HG03460 (cell line): ENCODE data around the gene OR51V1.

Experiments used
- ATAC-seq: cut with Tn5 transposase; IDR thresholded peaks from one replicate; pipeline ENCODE4 v1.9.1; 2021; ENCODE audit not compliant: unreplicated experiment

Gene OR51V1

DNA sequence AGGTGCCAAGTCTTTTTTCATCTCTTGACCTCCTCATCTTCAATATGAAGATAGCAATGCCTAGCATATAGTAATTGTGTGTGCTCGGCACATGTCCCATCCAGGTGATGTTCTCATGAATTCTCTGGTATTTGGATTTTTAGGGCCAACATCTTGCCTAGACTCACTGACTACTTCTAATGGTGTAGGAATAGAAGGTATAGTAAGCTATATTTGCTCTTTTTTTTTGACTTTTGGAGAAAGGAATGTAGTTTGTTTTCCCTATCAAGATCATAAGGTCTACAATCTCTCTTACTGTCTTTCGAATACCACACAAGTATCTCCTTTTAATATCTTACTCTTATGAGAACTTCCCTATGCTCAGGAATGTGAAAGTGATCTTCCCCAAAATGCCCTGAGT is 30.6 kb upstream of the OR51V1 start:
- ATAC-seq = no peak

GRCh38 chr11:5230266-5230665 is 29.8 kb upstream of the OR51V1 start:
- no peak for ATAC-seq

- ATAC-seq = no peak
Measured at GRCh38 chr11:5229796-5230195, 29.3 kb upstream of the OR51V1 start.

- no peak for ATAC-seq
Measured at GRCh38 chr11:5229356-5229755, 28.9 kb upstream of the OR51V1 start.

DNA sequence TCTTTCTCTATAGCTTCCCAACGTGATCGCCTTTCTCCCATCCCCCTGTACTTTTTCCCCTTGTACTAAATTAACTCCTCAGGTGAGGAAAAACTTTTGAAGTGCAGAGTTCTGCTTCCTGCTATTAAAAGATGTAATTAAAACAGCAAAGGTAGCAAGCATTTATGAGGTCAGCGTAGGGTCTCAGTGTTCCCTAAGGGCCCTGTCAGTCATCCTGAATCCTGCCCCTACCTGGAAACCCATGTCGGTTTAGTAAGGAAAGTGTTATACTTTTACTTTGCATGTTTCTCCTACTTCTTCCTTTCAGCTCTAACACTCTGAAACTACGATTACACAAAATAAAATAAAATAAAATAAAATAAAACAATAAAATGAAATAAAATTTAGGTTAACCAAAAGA is 27.6 kb upstream of the OR51V1 start:
- no peak for ATAC-seq

- no peak for ATAC-seq
Measured at GRCh38 chr11:5227681-5228080, 27.2 kb upstream of the OR51V1 start.

- no peak for ATAC-seq
Measured at GRCh38 chr11:5226732-5227310, 26.3 kb upstream of the OR51V1 start, which contains the start of gene HBB. HBB (minus strand) TSS chr11:5227071; CDS start chr11:5227021, 50 bp downstream.

DNA sequence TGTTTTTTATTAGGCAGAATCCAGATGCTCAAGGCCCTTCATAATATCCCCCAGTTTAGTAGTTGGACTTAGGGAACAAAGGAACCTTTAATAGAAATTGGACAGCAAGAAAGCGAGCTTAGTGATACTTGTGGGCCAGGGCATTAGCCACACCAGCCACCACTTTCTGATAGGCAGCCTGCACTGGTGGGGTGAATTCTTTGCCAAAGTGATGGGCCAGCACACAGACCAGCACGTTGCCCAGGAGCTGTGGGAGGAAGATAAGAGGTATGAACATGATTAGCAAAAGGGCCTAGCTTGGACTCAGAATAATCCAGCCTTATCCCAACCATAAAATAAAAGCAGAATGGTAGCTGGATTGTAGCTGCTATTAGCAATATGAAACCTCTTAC is 25.0 kb upstream of the OR51V1 start:
- no peak for ATAC-seq

DNA sequence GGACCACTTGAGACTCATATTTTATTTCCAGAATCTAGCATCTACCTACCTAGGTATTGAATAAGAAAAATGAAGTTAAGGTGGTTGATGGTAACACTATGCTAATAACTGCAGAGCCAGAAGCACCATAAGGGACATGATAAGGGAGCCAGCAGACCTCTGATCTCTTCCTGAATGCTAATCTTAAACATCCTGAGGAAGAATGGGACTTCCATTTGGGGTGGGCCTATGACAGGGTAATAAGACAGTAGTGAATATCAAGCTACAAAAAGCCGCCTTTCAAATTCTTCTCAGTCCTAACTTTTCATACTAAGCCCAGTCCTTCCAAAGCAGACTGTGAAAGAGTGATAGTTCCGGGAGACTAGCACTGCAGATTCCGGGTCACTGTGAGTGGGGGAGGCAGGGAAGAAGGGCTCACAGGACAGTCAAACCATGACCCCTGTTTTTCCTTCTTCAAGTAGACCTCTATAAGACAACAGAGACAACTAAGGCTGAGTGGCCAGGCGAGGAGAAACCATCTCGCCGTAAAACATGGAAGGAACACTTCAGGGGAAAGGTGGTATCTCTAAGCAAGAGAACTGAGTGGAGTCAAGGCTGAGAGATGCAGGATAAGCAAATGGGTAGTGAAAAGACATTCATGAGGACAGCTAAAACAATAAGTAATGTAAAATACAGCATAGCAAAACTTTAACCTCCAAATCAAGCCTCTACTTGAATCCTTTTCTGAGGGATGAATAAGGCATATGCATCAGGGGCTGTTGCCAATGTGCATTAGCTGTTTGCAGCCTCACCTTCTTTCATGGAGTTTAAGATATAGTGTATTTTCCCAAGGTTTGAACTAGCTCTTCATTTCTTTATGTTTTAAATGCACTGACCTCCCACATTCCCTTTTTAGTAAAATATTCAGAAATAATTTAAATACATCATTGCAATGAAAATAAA is 24.3 kb upstream of the OR51V1 start:
- ATAC-seq = no peak

DNA sequence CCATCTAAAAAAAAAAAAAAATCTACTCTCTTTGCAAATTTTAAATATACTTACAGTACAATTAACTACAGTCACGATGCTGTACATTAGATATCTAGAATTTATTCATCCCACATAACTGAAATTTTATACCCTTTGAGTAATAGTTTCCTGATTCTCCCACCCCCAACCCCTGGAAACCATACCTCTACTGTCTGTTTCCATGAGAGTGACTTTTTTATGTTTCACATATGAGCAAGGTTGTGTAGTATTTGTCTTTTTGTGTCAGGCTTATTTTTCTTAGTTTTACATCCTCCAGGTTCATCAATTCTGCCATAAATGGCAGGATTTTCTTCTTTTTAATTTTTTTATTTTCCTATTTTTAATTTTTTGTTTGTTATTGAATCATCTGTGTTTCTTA is 23.2 kb upstream of the OR51V1 start:
- ATAC-seq = no peak

DNA sequence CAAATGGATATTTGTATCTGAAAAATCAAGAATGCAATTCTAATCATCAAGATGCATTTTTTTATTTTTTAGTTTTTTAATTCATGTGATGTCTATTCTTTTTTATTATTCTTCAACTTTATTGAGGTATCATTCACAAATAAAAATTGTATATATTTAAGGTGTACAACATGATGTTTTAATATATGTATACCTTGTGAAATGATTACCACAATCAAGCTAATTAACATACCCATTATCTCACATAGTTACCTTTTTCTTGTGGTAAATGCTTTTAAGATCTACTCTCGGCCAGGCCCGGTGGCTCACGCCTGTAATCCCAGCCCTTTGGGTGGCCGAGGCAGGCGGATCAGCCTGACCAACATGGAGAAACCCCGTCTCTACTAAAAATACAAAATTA is 22.7 kb upstream of the OR51V1 start:
- no peak for ATAC-seq

DNA sequence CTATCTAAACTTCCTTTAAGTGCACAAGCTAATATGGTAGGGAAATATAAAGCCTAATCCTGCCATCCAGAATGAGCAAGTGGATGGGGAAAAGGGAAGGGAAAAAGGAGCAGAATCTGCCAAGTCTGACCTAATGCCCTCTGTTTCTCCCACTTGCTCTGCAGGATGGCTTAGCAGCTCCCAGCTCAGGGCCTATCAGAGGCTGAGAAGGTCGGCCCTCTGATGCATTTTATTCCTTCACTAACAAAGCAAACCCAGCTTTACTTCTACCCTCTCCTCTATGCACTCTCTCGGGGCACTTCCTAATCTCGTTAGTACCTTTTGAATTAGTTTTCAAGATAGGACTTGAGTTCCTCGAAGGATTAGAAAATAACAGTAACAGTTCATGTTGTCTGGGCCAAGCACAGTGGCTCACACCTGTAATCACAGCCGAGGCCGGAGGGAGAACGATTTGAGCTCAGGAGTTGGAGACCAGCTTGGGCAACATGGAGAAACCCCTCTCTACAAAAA is 9.9 kb upstream of the OR51V1 start:
- ATAC-seq = no peak

DNA sequence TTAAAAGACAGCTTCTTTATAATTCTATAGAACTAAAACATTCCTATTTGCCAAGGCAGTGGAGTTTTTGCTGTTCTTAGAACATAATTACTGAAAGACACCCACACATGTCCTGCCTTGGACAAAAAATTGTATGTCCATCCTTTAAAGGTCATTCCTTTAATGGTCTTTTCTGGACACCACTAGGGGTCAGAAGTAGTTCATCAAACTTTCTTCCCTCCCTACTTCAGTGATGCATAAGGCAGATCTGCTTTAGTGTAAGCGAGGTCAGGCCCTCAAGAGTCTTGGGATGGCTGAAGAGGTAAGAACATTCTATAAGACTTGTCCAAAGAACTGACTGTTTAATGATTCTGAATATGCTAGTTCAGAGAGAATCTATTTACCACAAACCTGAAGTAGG is 4.3 kb upstream of the OR51V1 start:
- peak; percentile 73 for ATAC-seq

DNA sequence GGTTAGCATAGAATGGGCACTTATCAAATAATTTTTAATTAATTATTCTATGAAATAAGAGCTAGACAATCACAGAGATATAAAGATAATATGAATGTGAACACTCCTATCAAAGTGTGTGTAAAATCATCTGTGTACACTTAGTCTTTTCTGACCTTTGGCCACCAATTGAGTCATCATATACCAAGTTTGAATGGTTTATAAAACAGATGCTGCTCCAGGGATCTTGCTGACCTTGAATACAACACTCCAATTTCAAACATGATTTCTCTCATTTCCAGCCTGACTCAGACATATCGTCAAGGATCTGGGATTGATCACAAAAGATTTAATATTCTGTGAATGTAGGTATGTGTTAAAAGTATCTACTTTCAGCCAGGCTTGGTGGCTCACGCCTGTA is 2.9 kb upstream of the OR51V1 start:
- no peak for ATAC-seq

DNA sequence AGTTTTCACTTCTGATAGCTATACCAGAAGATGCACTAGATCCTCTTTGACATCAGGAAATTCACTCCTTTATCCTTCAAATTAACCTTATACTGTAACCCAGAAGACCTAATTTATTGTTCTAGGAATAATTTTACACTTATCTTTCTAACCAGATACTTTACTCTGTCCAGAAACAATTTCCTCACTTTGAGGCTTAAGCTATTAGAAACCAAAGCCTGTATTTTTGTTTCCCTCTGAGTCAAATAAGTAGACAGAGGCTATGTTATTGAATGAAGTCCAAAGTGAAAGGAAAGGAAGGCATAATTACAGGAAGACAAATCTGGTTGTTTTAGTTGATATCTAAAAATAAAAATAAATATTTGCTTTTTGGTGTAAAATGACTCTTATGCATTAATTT is 2.2 kb downstream of the OR51V1 start:
- ATAC-seq = no peak

DNA sequence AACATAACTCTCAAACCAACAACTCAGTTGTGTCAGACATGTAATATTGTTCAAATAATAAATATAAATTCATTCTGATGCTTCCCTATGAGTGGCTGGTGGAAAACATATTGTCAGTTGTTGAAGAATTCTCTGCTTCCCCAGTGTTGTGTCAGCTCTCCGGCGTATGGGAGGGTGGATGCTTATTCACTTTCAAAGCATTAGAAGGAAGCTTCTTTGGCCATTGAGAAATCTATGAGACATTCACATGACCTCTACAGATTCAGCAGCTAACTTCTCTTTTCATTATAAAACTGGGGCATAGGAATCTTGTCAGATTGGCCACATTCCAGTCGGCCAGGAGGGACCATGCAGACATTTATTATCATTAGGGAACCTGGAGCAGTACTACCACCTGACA is 2.9 kb downstream of the OR51V1 start:
- no peak for ATAC-seq

- ATAC-seq = no peak
Measured at GRCh38 chr11:5196731-5197130, 3.8 kb downstream of the OR51V1 start.

GRCh38 chr11:5196067-5196466 is 4.4 kb downstream of the OR51V1 start:
- ATAC-seq = no peak

DNA sequence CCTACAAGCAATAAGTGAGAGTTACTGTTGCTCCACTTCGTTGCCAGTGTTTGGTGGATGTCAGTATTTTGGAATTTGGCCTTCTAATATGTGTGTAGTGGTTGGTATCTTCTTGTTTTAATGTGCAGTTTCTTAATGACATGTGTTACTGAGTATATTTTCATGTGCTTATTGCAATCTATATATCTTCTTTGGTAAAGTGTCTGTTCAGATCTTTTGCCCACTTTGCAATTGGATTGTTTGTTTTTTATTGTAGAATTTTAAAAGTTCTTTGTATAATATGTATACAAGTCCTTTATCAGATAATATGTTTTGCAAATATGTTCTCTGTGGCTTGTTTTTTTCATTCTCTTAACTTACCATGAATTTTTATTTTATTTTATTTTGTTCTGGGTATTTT is 7.7 kb downstream of the OR51V1 start:
- no peak for ATAC-seq

GRCh38 chr11:5188201-5188600 is 12.3 kb downstream of the OR51V1 start:
- no peak for ATAC-seq

DNA sequence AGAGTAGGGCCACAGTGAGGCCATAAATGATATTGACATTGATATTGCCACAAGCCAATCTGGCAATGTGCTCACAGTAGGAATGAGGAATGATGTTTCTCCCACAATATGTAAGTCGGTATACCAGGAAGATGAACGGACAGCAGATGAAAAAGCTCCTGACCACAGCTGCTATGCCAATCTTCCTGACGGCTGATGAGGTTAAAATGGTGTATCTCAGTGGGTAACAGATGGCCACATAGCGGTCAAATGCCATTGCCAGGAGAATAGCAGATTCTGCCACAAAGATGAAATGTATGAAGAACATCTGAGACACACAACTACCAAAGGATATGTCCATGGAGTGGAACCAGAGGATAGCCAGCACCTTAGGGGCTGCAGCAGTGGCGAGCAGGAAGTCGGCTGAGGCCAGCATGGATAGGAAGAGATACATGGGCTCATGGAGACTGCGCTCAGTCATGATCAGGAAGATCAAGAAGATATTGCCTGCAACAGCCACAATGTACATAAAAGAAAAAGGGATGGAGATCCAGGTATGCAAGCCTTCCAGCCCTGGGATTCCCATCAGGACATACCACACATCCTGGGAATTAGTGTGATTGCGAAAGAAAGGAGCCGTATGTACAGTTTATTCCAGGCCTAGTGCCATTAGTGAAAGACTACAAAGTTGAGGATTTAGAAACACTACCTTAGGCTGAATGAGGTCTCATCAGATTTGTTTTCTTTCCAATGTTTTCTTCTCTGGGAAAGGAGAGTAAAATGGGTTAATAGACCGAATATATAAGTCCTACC is 22.2 kb downstream of the OR51V1 start:
- ATAC-seq = no peak

- ATAC-seq = no peak
Measured at GRCh38 chr11:5174934-5175333, 25.5 kb downstream of the OR51V1 start.
